ENCODE measurements around the gene MED15.

MED15 gene

GRCh38 chr22:20486229-20486628, 21.2 kb upstream of the MED15 start:
- TF ChIP-seq EZH2phosphoT487 (IDR thresholded peaks at IDR 0.05; ENCODE audit: borderline replicate concordance, low read length) = no peak
- no peak for TF ChIP-seq CTCF (IDR thresholded peaks at IDR 0.05; ENCODE audit: low read depth, low read length, poor library complexity, severe bottlenecking)
- H4K20me1 ChIP-seq (ENCODE audit: control insufficient read depth, insufficient read depth, low read depth, low read length) = no peaks in the 10 kb centered on the region
- H3F3A ChIP-seq (ENCODE audit: control insufficient read depth, insufficient read depth) = no peaks in the 10 kb centered on the region
- no peaks in the 10 kb centered on the region for H3K9me2 ChIP-seq (replicated peaks; ENCODE audit: control insufficient read depth, low read length)
- H3K4me1 ChIP-seq (ENCODE audit: control insufficient read depth, low read length) = no peaks in the 10 kb centered on the region
- H3K27me3 ChIP-seq (ENCODE audit: control insufficient read depth, low read length) = no peaks in the 10 kb centered on the region
- H3K9me3 ChIP-seq (ENCODE audit: control insufficient read depth, insufficient read depth, low read length) = no peaks in the 10 kb centered on the region
- H3K27ac ChIP-seq (ENCODE audit: low read depth, low read length) = no peak overlapping the region
- no peaks in the 10 kb centered on the region for H3K79me2 ChIP-seq (ENCODE audit: control insufficient read depth, low read length)
- no peak overlapping the region for H3K4me2 ChIP-seq (ENCODE audit: low read length)
- no peak overlapping the region for H3K4me3 ChIP-seq (ENCODE audit: low read length)
- no peaks in the 10 kb centered on the region for H3K36me3 ChIP-seq (ENCODE audit: control insufficient read depth, low read length)

- H3K27ac ChIP-seq (ENCODE audit: low read depth, low read length) = no peak overlapping the region
- no peaks in the 10 kb centered on the region; the same call in 1 of the 2 replicates for H3F3A ChIP-seq (ENCODE audit: control insufficient read depth, insufficient read depth)
- H3K4me3 ChIP-seq (ENCODE audit: low read length) = no peak overlapping the region
- H3K79me2 ChIP-seq (ENCODE audit: control insufficient read depth, low read length) = peaks cover 3% of the 10 kb centered on the region; the same call in 1 of the 2 replicates
- H3K9me3 ChIP-seq (ENCODE audit: control insufficient read depth, insufficient read depth, low read length) = no peaks in the 10 kb centered on the region
- H4K20me1 ChIP-seq (ENCODE audit: control insufficient read depth, insufficient read depth, low read depth, low read length) = no peaks in the 10 kb centered on the region
- H3K4me1 ChIP-seq (ENCODE audit: control insufficient read depth, low read length) = no peaks in the 10 kb centered on the region
- no peaks in the 10 kb centered on the region for H3K27me3 ChIP-seq (ENCODE audit: control insufficient read depth, low read length)
- H3K4me2 ChIP-seq (ENCODE audit: low read length) = no peak overlapping the region
- H3K36me3 ChIP-seq (ENCODE audit: control insufficient read depth, low read length) = no peaks in the 10 kb centered on the region
- H3K9me2 ChIP-seq (replicated peaks; ENCODE audit: control insufficient read depth, low read length) = no peaks in the 10 kb centered on the region
- TF ChIP-seq EZH2phosphoT487 (IDR thresholded peaks at IDR 0.05; ENCODE audit: borderline replicate concordance, low read length) = no peak
- no peak for TF ChIP-seq CTCF (IDR thresholded peaks at IDR 0.05; ENCODE audit: low read depth, low read length, poor library complexity, severe bottlenecking)
These were observed 19.7 kb upstream of the MED15 start for GRCh38 chr22:20487715-20488114.

- no peaks in the 10 kb centered on the region for H4K20me1 ChIP-seq (ENCODE audit: control insufficient read depth, insufficient read depth, low read depth, low read length)
These were observed 18.5 kb upstream of the MED15 start for GRCh38 chr22:20488946-20489345.

More at GRCh38 chr22:20488946-20489345, 18.5 kb upstream of the MED15 start:
- Histone ChIP-seq H3K36me3 (ENCODE audit: control insufficient read depth, low read length) (no peaks in the 10 kb centered on the region), H3K9me3 (ENCODE audit: control insufficient read depth, insufficient read depth, low read length) (no peaks in the 10 kb centered on the region), H3K79me2 (ENCODE audit: control insufficient read depth, low read length) (peaks cover 6% of the 10 kb centered on the region), H3K4me2 (ENCODE audit: low read length) (no peak overlapping the region), H3K9me2 (replicated peaks; ENCODE audit: control insufficient read depth, low read length) (no peaks in the 10 kb centered on the region), H3K27ac (ENCODE audit: low read depth, low read length) (no peak overlapping the region), H3K4me1 (ENCODE audit: control insufficient read depth, low read length) (no peaks in the 10 kb centered on the region), H3K27me3 (ENCODE audit: control insufficient read depth, low read length) (no peaks in the 10 kb centered on the region), H3F3A (ENCODE audit: control insufficient read depth, insufficient read depth) (no peaks in the 10 kb centered on the region; the same call in 1 of the 2 replicates), H3K4me3 (ENCODE audit: low read length) (no peak overlapping the region)
- TF ChIP-seq CTCF (IDR thresholded peaks at IDR 0.05; ENCODE audit: low read depth, low read length, poor library complexity, severe bottlenecking) (no peak), EZH2phosphoT487 (IDR thresholded peaks at IDR 0.05; ENCODE audit: borderline replicate concordance, low read length) (no peak)
